ENCODE measurements around the gene NCKAP1. TPM values are rescaled to one million over a fixed set of nuclear protein-coding genes. Genes with fewer than 3 reads are reported as not detected.
"Not testable (repeated sequence)": the region's sequence is repeated elsewhere in the genome, so short reads cannot be mapped to it uniquely, and the experiment has no call there.

NCKAP1 gene
- total RNA-seq, 1 donor from 2014 or later, result 128 TPM

DNA sequence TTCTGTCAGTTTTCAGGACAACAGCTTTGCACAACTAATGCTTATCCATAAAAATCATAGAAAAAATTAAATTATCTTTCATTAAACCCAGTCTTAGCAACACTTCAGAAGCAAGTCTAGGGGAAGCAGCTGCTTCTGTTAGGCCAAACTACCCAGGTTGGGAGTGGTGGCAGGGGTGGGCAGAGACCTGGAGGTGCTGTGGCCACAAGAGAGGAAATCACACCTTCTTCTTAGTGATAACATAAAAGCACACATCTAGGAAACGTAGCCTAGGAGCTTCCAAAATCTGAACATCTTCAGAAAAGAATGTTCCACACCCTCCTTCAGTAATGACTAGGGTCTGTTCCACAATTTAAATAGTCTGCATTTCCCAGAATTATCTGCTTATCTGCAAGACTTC lies 139.5 kb downstream of the NCKAP1 start:
- intact Hi-C loops (cut with DNase I), result no loop called here
- no peak for DNase-seq
- ATAC-seq (ENCODE audit: poor library complexity), result no peak

DNA sequence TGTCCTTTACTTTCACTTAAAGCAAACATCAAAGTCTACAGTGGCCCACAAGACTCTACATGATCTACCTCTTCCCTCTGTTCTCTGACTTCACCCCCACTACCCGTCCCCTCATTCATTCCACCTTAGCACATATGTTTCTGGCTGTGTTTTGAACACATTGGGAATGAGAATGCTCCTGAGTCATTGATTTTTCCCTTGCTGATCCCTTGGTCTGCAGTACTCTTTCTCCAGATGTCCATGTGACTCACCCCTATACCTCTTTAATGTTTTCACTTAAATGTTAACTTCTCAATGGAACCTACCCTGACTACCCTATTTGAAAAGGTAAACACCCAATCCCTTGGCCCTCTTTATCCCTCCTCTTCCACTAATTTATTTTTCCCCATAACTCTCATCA lies 141.1 kb downstream of the NCKAP1 start:
- intact Hi-C loops (cut with DNase I), result no loop called here
- DNase-seq (no peak), ATAC-seq (ENCODE audit: poor library complexity) (no peak)

DNA sequence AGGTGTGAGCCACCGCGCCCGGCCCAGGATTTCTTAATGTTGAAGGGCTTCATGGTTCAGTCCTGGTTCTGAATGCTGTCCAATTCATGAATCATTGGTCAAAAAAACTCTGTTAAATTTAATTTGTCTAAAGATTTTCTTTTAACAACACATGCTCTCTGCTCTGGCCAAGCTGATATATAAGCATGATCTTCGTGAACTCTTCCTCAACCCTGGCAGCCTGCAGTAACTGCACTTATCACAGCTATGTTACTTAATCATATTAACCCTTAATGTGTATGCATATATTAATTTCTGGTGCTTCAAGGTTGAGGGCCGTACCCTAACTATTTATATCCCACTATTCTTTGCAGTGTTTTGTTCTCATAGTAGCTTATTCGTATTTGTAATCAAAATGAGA lies 142.5 kb downstream of the NCKAP1 start:
- ATAC-seq (ENCODE audit: poor library complexity) (no peak), DNase-seq (no peak)
- intact Hi-C loops (cut with DNase I), result no loop called here

DNA sequence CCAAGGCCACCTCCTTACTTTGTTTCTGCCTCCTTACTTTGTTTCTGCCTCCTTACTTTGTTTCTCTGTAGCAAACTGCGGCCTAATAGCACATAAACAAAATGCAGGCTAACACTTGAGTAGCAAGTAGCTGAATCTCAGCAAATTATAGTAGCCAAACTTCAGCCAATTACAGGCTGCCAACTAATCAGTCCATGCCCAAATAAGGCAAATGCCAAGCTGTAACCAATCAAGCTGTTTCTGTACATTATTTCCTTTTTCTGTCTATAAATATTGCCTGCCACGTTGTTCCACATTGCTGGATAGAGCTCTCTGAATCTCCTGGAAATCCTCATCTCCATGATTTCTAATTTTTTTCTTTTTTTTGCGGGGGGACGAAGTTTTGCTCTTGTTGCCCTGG lies 143.1 kb downstream of the NCKAP1 start:
- DNase-seq (no peak), ATAC-seq (ENCODE audit: poor library complexity) (no peak)
- intact Hi-C loops (cut with DNase I), result no loop called here

DNA sequence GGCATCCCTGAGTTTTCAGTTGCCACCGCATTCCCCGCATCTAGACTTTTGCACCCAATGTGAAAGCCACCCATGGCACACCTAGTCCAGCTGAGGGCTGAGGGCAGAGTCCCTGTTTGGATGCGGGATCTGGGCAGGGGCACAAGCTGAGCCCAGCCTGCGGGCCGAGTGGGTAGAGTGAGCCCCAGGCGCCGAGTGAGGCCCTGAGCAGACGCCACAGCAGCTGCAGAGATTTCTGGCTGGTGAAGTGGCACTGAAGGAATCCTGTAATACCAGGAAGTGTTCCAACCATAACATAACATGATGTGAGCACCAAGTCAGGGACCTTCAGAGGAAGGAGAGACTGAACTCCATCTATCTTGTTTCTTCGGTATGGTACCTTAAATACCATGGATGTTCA lies 144.1 kb downstream of the NCKAP1 start:
- ATAC-seq (ENCODE audit: poor library complexity) (no peak), DNase-seq (no peak)
- intact Hi-C loops (cut with DNase I), result no loop called here

DNA sequence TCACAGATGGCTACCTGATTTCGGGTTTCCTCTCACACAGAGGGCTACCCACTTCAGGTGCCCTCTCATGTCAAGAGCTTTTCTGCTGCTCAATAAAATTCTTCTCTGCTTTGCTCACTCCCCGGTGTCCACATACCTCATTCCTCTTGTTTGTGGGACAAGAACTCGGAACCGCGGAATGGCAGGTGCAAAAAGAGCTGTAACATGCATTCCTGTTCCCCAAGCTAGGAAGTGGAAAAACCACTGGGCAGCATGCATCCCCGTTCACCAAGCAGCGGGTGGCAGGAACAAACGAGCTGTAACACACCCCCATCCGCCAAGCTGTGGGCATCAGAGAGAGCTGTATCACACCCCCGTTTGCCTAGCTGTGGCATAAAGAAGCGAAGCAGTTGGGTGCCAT lies 144.6 kb downstream of the NCKAP1 start:
- ATAC-seq (ENCODE audit: poor library complexity) (no peak), DNase-seq (no peak)
- intact Hi-C loops (cut with DNase I), result no loop called here

DNA sequence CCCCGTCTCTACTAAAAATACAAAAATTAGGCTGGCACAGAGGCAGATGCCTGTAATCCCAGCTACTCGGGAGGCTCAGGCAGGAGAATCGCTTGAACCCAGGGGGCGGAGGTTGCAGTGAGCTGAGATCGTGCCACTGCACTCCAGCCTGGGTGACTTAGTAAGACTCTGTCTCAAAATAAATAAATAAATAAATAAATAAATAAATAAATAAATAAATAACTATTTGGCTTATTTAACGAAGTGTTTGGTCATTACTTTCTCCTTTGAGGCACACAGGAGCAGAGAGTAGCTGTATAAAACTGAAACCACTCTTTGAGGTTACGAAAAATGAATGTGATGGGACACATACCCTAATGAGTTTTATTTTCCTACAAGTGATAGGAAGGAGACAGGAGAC lies 145.2 kb downstream of the NCKAP1 start:
- DNase-seq; ATAC-seq (ENCODE audit: poor library complexity); intact Hi-C loops (cut with DNase I): not testable (repeated sequence)

DNA sequence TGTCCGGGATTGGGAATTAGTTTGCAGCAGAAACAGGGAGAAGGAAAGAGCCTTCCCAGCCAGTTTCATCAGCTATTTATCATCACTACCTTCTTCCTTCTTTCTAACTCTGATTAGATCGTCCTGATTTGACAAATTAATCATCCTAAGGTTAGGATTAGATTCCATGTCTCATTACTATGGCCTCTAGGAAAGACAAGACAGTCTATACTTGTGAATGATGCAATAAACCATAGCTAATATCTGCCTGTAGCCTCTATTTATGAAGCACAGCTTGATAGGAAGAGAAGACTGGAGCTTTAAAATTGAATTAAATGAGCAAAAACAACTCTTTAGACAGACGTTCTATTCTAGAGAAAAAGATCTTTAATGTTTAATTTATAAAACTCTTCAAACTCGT lies 146.6 kb downstream of the NCKAP1 start:
- intact Hi-C loops (cut with DNase I), result no loop called here
- DNase-seq (no peak), ATAC-seq (ENCODE audit: poor library complexity) (no peak)

DNA sequence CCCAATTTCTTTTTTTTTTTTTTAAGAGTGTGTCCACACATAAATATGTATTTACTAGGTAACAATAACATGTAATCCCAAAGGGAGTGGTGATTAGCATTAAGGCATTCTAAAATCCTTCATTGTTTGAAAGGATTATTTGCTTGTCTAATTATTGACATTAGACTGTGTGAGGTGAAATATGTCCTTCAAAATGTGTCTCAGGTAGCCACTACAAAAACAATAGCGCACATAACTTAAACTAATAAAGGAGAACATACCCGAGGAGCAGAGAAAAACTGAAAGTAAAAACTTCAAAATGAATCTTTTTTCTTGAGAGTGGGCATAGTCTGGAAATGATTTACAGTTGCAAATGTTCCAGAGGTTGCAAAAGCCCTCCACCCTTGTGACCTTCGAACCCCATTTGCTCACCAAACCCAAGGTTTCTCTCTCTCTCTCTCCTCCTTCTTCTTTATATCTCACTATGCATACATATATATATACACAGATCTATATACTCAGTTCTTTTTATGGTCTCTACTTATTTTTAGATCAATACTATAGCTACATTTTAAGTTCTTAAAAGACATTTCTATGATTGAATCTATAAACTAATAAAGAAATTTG lies 147.4 kb downstream of the NCKAP1 start:
- DNase-seq (no peak), ATAC-seq (ENCODE audit: poor library complexity) (no peak)
- intact Hi-C loops (cut with DNase I), result no loop called here

DNA sequence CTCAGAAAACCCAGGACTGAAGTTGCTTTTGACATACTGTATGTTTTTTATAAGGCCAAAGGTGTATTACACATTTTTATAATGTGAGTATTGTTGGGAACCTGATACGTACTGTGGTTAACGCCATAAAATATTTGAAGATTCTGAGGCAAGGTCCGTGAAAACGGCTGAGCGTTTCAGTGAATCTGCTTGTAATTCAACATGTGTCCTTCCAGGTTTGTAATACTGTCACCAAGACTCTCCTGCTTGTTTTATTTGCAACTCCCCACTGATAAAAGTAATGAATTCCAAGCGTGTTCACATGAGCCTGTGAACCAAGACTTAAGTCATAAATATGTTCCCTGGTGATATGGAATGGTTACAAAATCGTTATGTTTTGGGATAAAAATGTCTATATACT lies 148.0 kb downstream of the NCKAP1 start:
- DNase-seq (no peak), ATAC-seq (ENCODE audit: poor library complexity) (no peak)
- intact Hi-C loops (cut with DNase I), result no loop called here

DNA sequence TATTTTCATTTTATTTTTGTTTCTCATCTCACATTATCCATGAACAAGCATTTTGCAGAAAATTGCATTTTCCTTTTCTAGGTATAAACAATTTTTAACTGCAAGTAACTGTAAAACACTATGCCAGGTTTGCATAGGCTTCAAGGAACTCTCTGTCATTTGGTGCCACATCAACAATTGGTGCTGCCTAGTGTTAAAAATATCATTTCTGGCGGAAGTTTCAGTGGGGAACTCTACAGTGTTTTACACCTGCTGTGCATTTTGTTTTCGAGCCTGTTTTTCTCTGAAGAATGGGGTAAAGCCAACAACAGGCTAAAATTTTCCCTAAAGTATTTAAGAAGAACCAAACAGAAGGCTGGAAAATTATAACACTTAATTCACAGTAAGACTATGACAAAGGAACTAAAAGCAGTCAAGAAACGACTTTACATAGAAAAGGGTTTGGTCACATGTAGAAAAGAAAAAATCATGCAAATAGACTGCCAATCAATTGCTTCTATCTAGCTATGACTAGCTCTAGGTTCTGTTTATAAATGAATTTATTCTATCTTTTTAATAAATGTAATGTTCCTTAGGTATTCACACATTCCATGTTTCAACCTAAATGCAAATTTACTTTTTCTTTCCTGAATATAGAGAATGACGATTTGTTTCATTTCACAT lies 150.4 kb downstream of the NCKAP1 start:
- intact Hi-C loops (cut with DNase I), result no loop called here
- no peak for DNase-seq
- no peak for ATAC-seq (ENCODE audit: poor library complexity)

DNA sequence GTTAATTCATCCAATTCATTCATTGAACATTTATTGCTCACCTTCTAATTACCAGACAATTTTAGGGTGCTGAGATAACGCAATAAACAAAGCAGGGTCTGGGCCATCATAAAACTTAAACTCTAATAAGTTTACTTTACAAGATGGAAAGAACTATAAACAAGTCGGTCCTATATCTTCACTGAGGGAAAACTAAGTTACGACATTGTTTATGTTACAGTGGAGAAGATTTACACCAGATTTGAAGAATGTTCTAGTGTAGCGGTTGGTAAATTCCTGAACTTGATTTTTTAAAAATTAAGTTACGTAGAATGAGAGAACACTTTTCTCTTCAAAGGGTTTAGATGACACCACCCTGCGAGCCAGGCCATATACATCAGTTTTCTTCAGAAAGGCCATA lies 151.2 kb downstream of the NCKAP1 start:
- DNase-seq, result no peak
- ATAC-seq (ENCODE audit: poor library complexity), result no peak
- intact Hi-C loops (cut with DNase I), result no loop called here

DNA sequence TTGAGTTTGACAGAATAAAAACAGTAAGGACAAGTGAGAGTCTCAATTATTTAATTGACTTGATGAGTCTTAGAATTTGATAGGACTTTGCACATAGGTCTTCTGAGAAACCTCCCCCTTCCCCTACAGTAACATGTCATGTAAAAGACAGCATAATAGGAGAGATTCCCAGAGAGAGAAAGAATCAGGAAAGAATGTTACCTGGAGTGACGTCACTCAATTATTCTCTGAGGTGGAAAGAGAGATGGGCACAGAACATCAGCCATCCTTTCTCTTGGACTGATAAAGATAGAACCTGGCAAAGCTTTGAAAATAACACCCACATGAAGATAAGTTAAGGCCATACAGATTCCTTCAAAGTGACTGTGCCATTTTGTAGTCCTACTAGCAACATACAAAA lies 152.5 kb downstream of the NCKAP1 start:
- no peak for ATAC-seq (ENCODE audit: poor library complexity)
- intact Hi-C loops (cut with DNase I), result no loop called here
- DNase-seq, result no peak

DNA sequence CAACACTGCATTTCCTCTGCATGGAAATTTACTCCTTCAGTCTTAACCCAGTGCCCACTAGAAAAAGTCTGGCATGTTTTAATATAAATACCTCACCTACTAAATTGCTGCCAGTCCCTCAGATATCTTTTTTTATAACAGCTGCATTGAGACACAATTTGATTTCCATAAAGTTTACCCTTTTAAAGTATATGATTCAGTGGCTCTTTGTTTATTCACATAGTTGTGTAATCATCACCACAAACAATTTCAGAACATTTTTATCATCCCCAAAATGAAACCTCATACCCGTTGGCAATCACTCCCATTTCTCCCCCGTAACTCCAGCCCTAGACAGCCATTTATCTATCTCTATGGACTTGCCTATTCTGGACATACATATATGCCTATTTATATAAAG lies 154.8 kb downstream of the NCKAP1 start:
- no peak for ATAC-seq (ENCODE audit: poor library complexity)
- no peak for DNase-seq
- intact Hi-C loops (cut with DNase I), result no loop called here

DNA sequence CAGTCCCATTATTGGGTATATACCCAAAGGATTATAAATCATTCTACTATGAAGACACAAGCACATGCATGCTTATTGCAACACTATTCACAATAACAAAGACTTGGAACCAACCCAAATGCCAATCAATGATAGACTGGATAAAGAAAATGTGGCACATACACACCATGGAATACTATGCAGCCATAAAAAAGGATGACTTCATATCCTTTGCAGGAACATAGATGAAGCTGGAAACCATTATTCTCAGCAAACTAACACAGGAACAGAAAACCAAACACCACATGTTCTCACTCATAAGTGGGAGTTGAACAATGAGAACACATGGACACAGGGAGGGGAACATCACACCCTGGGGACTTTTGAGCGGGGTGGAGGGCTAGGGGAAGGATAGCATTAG lies 158.2 kb downstream of the NCKAP1 start:
- intact Hi-C loops (cut with DNase I); DNase-seq; ATAC-seq (ENCODE audit: poor library complexity): not testable (repeated sequence)

DNA sequence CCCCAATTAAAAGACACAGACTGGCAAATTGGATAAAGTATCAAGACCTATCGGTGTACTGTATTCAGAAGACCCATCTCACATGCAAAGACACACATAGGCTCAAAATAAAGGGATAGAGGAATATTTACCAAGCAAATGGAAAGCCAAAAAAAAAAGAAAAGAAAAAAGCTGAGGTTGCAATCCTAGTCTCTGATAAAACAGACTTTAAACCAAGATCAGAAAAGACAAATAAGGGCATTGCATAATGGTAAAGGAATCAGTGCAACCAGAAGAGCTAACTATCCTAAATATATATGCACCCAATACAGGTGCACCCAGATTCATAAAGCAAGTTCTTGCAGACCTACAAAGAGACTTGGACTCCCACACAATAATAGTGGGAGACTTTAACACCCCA lies 161.6 kb downstream of the NCKAP1 start:
- ATAC-seq (ENCODE audit: poor library complexity); intact Hi-C loops (cut with DNase I): not testable (repeated sequence)

DNA sequence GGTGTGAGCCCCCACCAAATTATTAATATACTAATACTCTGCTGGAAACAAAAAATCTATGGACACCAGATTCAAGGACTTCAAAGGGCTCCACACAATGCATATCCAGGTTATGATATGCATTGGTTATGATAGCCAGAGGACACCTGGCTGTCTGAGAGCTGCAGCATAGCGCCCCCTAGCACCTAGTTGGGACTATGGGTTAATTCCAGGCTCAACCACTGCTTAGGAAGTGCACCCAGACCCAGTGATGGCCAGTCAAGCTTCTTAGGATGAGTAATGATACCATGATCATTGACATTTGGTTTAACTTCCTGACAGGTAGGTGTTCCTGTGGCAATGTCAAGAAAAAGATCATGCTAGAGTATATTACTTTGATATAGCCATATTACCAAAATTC lies 168.0 kb downstream of the NCKAP1 start:
- DNase-seq (no peak), ATAC-seq (ENCODE audit: poor library complexity) (no peak)
- intact Hi-C loops (cut with DNase I), result no loop called here

More for the DNA sequence above, 161.6 kb downstream of the NCKAP1 start:
- not testable (repeated sequence) for DNase-seq

DNA sequence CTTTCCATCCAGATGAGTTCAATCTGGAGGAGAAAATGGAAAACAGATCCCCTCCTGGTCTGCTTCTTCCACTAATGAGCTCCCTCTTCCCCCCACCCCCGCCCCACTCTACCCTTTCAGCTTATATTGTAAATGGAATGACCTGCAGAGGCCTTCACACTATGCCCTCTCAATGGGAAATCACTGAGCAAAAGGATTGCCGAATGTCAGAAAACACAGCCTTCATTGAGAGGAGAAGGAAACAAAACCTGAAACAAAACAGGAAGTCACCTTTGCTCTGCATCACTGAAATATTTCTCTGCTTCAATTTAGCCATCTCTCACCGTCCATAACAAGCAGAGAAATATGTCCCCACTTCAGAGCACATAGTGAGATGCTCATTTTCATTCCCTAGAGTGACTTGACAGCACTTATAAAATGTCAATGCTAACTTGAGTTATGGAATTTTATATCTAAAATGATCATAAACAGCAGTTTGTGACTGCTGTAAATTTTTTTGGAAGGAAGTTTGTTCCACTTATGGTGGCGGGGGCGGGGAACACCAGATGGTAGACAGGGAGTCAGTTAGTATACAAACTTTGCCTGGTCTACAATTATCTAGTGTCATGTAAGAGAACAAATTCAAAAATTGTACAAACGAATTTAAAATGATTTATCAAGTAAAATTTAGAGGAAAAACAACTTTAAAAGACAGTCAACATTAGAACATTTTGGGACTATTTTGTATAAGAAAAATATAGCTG lies 170.0 kb downstream of the NCKAP1 start:
- no peak for ATAC-seq (ENCODE audit: poor library complexity)
- no peak for DNase-seq
- intact Hi-C loops (cut with DNase I), result no loop called here

DNA sequence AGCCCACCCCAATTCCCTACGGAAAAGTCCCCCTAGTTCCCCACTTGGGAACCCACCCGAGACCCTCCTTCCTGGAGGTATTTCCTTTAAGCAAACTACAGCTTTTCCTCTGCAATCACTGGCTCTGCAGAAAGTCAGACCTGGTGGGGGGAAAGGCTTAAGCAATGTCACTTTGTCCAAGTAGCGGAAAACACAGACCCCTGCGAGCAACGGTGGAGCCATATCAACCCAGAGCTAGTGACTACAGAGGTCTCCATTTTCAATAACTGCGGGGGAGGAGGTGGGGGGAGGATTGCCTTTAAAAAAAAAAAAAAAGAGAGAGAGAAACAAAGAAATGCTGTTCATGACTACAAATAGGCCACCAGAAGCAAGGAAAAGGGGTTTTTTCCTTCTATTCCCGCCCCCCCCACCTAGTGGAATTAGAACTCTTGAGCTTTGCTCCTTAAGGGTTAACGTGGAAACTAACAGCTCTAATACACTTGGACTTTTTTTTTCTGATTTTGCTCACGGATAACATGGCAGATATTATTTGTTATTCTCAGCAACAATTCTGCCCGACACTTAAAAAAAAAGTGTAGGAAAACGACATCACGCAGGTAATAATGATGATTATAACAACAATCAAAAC lies 170.7 kb downstream of the NCKAP1 start:
- ATAC-seq (ENCODE audit: poor library complexity) (no peak), DNase-seq (no peak)
- intact Hi-C loops (cut with DNase I), result no loop called here

Measured in Right ventricle myocardium superior (tissue), 1 donor.